Measurements from ENCODE around the gene SERTAD1.

GRCh38 chr19:40397568-40397906, 28.3 kb downstream of the SERTAD1 start:
- TF ChIP-seq, protein P1, sequence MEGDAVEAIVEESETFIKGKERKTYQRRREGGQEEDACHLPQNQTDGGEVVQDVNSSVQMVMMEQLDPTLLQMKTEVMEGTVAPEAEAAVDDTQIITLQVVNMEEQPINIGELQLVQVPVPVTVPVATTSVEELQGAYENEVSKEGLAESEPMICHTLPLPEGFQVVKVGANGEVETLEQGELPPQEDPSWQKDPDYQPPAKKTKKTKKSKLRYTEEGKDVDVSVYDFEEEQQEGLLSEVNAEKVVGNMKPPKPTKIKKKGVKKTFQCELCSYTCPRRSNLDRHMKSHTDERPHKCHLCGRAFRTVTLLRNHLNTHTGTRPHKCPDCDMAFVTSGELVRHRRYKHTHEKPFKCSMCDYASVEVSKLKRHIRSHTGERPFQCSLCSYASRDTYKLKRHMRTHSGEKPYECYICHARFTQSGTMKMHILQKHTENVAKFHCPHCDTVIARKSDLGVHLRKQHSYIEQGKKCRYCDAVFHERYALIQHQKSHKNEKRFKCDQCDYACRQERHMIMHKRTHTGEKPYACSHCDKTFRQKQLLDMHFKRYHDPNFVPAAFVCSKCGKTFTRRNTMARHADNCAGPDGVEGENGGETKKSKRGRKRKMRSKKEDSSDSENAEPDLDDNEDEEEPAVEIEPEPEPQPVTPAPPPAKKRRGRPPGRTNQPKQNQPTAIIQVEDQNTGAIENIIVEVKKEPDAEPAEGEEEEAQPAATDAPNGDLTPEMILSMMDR (IDR thresholded peaks at IDR 0.05; ENCODE audit: insufficient read depth, low read depth, low read length): no peak
- no peak for TF ChIP-seq EZH2 (IDR thresholded peaks at IDR 0.05; ENCODE audit: insufficient read depth, low read length)

Measured in astrocyte (in vitro differentiated cells and primary cell).